ENCODE results near the gene EHD3.
A peak's percentile ranks its signal among the peaks of the same experiment; 100 is the strongest.

The EHD3 gene

DNA sequence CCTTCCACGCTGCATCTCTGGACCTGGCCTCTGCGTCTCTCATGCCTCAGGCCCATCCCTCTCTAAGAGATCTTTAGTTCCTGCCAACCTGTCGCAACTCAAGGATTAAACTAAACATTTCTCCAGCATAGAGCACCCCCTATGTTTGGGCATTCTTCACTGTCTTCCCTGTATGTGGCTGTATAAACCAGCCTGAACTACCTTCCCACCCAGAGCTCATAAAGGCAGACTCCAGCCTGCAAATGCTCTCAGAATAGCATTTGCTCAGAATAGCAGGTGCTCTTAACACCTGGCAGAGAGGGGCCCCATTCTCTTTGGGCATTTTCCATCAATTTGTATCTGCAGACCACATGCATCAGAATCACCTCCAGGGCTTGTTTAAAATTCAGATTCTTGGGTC lies 83.4 kb downstream of the EHD3 start:
- no peak for DNase-seq (ENCODE audit: low read depth in 1 of 2, low spot score in 1 of 2)
- TF ChIP-seq SPI1 (IDR thresholded peaks at IDR 0.05; ENCODE audit: borderline replicate concordance, low read depth) (no peak), GABPA (IDR thresholded peaks at IDR 0.05; ENCODE audit: low read depth) (no peak), POLR2AphosphoS5 (IDR thresholded peaks at IDR 0.05; ENCODE audit: low read depth) (no peak)
- TF ChIP-seq, protein P1, sequence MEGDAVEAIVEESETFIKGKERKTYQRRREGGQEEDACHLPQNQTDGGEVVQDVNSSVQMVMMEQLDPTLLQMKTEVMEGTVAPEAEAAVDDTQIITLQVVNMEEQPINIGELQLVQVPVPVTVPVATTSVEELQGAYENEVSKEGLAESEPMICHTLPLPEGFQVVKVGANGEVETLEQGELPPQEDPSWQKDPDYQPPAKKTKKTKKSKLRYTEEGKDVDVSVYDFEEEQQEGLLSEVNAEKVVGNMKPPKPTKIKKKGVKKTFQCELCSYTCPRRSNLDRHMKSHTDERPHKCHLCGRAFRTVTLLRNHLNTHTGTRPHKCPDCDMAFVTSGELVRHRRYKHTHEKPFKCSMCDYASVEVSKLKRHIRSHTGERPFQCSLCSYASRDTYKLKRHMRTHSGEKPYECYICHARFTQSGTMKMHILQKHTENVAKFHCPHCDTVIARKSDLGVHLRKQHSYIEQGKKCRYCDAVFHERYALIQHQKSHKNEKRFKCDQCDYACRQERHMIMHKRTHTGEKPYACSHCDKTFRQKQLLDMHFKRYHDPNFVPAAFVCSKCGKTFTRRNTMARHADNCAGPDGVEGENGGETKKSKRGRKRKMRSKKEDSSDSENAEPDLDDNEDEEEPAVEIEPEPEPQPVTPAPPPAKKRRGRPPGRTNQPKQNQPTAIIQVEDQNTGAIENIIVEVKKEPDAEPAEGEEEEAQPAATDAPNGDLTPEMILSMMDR (IDR thresholded peaks at IDR 0.05; ENCODE audit: insufficient read depth, low read length), result no peak
- TF ChIP-seq, protein P2, sequence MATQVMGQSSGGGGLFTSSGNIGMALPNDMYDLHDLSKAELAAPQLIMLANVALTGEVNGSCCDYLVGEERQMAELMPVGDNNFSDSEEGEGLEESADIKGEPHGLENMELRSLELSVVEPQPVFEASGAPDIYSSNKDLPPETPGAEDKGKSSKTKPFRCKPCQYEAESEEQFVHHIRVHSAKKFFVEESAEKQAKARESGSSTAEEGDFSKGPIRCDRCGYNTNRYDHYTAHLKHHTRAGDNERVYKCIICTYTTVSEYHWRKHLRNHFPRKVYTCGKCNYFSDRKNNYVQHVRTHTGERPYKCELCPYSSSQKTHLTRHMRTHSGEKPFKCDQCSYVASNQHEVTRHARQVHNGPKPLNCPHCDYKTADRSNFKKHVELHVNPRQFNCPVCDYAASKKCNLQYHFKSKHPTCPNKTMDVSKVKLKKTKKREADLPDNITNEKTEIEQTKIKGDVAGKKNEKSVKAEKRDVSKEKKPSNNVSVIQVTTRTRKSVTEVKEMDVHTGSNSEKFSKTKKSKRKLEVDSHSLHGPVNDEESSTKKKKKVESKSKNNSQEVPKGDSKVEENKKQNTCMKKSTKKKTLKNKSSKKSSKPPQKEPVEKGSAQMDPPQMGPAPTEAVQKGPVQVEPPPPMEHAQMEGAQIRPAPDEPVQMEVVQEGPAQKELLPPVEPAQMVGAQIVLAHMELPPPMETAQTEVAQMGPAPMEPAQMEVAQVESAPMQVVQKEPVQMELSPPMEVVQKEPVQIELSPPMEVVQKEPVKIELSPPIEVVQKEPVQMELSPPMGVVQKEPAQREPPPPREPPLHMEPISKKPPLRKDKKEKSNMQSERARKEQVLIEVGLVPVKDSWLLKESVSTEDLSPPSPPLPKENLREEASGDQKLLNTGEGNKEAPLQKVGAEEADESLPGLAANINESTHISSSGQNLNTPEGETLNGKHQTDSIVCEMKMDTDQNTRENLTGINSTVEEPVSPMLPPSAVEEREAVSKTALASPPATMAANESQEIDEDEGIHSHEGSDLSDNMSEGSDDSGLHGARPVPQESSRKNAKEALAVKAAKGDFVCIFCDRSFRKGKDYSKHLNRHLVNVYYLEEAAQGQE (IDR thresholded peaks at IDR 0.05; ENCODE audit: insufficient replicate concordance, low read depth), result no peak
- no peak overlapping the region; the same call in 1 of the 2 replicates for H3K27ac ChIP-seq (replicated peaks)
- H3K27me3 ChIP-seq (ENCODE audit: insufficient read depth, poor library complexity, severe bottlenecking), result no peaks in the 10 kb centered on the region
- no peak overlapping the region for H3K4me3 ChIP-seq (replicated peaks; ENCODE audit: insufficient read depth, low read length)

DNA sequence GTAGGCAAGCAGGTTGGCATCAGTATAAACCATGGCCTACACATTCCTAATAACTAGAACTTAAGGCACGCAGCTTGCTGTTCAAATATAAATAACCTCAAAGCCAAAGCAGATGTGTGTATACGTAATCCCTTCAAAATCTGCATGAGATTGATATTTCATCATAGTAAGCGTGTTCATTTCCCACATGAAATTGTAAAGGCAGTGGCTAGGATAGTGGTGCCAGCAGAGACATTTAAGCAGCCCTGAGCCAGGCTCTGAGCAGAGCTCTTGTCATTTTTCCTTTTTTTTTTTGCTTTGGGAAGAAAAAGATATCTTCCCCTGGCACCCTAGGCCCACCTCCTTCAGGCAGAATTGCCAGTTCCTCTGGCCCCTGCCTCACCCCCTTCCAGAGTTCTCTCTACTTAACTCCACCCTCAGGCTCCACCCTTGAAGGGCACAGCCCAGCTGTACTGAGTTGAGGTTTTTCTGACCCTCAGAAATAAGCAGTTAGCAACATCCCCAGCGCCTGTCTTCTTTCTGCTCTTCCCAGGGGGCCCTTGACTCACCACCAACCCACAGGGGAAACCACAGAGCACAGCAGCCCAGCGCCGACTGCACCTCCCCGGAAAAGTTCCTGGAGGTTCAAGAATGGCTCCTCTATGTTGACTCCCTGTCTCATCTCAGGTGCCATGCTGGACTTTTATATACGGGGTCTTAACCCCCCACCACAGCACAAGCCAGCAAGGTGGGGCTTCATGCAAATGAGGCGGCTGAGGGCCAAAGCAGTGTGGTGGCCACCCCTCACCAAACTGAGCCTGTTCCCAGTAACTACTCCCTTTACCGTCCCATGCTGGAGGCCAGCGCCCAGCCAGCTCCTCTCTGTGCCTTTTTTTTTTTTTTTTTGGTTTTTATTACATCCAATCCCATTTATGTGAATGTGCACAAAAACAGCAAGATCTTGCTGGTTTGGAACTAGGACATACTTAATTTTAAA lies 84.7 kb downstream of the EHD3 start:
- TF ChIP-seq POLR2AphosphoS5 (IDR thresholded peaks at IDR 0.05; ENCODE audit: low read depth) (peak; percentile 62), GABPA (IDR thresholded peaks at IDR 0.05; ENCODE audit: low read depth) (peak; percentile 14; the same call in 1 of the 2 replicates), SPI1 (IDR thresholded peaks at IDR 0.05; ENCODE audit: borderline replicate concordance, low read depth) (no peak)
- DNase-seq (ENCODE audit: low read depth in 1 of 2, low spot score in 1 of 2), result peak in 1 of 2 experiments; percentile 93
- no peak overlapping the region for H3K4me3 ChIP-seq (replicated peaks; ENCODE audit: insufficient read depth, low read length)
- H3K27me3 ChIP-seq (ENCODE audit: insufficient read depth, poor library complexity, severe bottlenecking), result no peaks in the 10 kb centered on the region
- peak overlapping the region; percentile 61 for H3K27ac ChIP-seq (replicated peaks)
